Esophagus (tissue), 2 donors: ENCODE data around the gene ZBTB25. TPM values are rescaled to one million over a fixed set of nuclear protein-coding genes. Genes with fewer than 3 reads are reported as not detected.

Experiments
- H3K27ac ChIP-seq, 2 donors: one replicate each; pipeline ENCODE4 v1.5.1; 2013; ENCODE audit warnings: low read depth in 2 of 2, mild to moderate bottlenecking in 2 of 2, inconsistent platforms in 1 of 2, low read length in 1 of 2, moderate library complexity in 1 of 2
- H3K27me3 ChIP-seq, 2 donors: one replicate each; pipeline ENCODE4 v1.6.1; 2013; ENCODE audit warnings: low read length in 2 of 2, control low read depth in 1 of 2, mild to moderate bottlenecking in 1 of 2; ENCODE audit not compliant: insufficient read depth in 2 of 2, control insufficient read depth in 1 of 2
- H3K36me3 ChIP-seq, 2 donors: one replicate each; pipeline ENCODE4 v1.6.1; 2013; ENCODE audit warnings: low read length in 1 of 2; ENCODE audit not compliant: control insufficient read depth in 2 of 2, insufficient read depth in 2 of 2
- H3K4me1 ChIP-seq, 2 donors: one replicate each; pipeline ENCODE4 v1.6.1; 2013; ENCODE audit warnings: low read length in 1 of 2; ENCODE audit not compliant: control insufficient read depth in 2 of 2, insufficient read depth in 2 of 2
- H3K4me3 ChIP-seq, 2 donors: one replicate each; pipeline ENCODE4 v1.5.1; 2013; ENCODE audit warnings: low read length in 2 of 2, mild to moderate bottlenecking in 2 of 2, low read depth in 1 of 2, moderate library complexity in 1 of 2
- H3K9me3 ChIP-seq, 2 donors: one replicate each; pipeline ENCODE4 v1.6.1; 2013; ENCODE audit warnings: mild to moderate bottlenecking in 2 of 2, low read depth in 1 of 2, low read length in 1 of 2, moderate library complexity in 1 of 2; ENCODE audit not compliant: control insufficient read depth in 2 of 2, insufficient read depth in 1 of 2
- WGBS, 2 donors: extraction: QIAGEN DNeasy Blood & Tissue Kit; methylation state at CpG; one replicate each; pipeline ENCODE4 v1.1.7; 2013; 5-methylcytosine and 5-hydroxymethylcytosine counted together
- polyA plus RNA-seq, 2 donors: library from polyadenylated mRNA; stranded (reverse); fragments of 200-250 nt; gene quantifications; one replicate each; pipeline ENCODE4 v1.2.3, GENCODE V29; 2013
- donor health status: healthy with polysubstance abuse.
- donor health status: Bipolar disorder and iron deficiency.

ZBTB25 gene
- polyA plus RNA-seq, 2 donors: 1.7 to 2.7 TPM

DNA sequence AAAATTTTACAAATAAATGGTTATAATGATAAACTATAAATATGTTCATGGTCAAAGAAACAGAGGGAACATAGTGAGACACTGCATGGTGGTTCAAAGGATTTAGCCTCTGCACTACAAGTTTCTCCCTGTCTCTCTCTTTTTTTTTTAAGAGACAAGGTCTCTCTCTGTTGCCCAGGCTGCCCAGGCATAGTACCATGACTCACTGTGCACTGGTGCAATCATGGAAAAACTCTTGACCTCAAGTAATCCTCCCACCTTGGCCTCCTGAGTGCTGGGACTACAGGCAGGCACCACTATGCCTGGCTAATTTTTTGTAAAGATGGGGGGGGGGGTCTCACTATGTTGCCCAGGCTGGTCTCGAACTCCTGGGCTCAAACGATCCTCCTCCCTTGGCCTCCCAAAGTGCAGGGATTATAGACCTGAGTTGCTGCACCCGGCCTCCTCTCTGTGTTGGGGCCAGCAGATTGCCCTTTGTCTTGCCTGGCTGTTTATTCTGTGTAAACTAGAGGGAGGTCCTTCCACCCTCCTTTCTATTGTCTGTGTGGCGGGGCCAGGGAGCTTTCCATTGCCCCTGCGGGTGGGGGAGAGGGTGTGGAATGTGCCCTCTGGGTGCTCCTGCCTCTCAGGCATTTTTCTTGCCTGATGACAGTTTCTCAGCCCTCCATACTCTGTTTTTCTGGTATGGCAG lies 93.4 kb downstream of the ZBTB25 start:
- no peaks in the 10 kb centered on the region for H3K36me3 ChIP-seq
- no peak overlapping the region for H3K27ac ChIP-seq
- H3K4me3 ChIP-seq: no peak overlapping the region
- 72 to 80% methylated on average over 5 of the region's 5 CpGs for WGBS, 2 donors
- no peaks in the 10 kb centered on the region for H3K9me3 ChIP-seq
- H3K27me3 ChIP-seq: no peaks in the 10 kb centered on the region
- no peaks in the 10 kb centered on the region for H3K4me1 ChIP-seq

DNA sequence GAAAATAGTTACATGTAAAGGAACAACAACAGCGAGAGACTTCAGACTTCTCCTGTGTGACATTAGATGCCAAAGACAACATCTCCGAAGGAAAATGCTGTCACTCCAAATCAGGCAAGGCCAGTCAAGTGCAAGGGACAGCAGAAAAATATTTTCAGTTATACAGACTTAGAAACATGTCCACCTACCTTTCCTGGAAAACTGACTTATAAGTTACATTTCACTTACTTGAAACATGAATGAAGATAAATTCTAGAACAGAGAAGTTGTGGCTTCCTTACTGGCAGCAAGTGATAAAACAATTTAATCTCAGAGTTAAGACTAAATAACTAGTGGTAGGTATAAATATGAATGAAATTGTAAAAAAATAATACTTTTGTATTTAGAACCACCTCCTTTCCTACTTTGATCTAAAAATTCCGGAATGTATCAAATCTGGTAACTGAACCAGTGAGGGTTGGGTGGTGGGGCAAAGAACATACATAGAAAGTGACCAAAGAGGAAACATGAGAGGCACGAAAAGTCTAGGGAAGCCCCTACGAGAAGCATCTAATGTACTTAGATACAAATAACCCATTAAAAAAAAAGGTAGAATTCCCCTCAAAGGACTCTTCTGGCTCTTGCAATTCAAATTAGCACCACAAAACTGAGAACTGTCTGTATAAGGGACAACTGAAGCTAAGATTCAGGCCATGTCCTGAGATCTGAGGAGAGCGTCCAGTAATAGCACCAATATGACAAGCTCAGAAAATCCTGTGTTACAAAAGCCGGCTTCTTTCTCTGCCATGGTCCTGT lies 94.3 kb downstream of the ZBTB25 start:
- no peaks in the 10 kb centered on the region for H3K4me1 ChIP-seq
- H3K27ac ChIP-seq: no peak overlapping the region
- no peaks in the 10 kb centered on the region for H3K36me3 ChIP-seq
- H3K9me3 ChIP-seq: no peaks in the 10 kb centered on the region
- H3K4me3 ChIP-seq: no peak overlapping the region
- no peaks in the 10 kb centered on the region for H3K27me3 ChIP-seq
- 93% methylated on average over 7 of the region's 7 CpGs for WGBS, 2 donors

DNA sequence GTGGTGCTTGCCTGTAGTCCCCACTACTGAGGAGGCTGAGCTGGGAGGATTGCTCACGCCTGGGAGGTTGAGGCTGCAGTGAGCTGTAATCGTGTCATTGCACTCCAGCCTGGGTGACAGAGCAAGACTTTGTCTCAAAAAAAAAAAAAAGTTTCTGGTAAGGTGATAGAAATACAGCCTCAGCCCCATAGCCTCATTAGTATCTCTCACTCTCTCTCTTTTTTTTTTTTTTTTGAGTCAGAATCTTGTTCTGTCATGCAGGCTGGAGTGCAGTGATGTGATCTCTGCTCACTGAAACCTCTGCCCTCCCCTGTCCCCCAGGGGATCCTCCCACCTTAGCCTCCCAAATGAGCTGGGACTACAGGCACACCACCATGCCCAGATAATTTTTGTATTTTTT lies 96.3 kb downstream of the ZBTB25 start:
- Histone ChIP-seq H3K4me1 (no peaks in the 10 kb centered on the region), H3K27ac (no peak overlapping the region), H3K27me3 (no peaks in the 10 kb centered on the region), H3K36me3 (no peaks in the 10 kb centered on the region), H3K9me3 (no peaks in the 10 kb centered on the region), H3K4me3 (no peak overlapping the region)
- 87 to 95% methylated on average over 2 of the region's 2 CpGs for WGBS, 2 donors

DNA sequence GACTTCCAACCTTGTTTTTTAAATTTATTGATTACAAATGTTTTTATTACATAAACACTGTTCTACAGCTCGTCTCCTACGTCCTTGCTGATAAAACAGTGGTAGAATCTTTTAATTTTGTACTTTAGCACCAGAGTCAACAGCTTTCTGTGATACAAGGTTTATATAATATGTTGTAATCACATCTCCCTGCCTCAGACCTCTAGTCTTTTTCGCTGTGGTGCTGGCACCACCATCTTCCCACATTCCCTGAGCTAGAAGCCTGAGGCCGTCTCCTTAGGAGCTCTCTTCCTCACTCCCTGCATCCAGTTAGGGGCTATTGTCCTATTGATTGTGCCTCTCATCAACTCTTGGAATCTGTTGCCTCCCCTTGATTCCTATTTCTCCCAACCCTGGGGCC lies 98.3 kb downstream of the ZBTB25 start:
- Histone ChIP-seq H3K36me3 (peaks cover 0 to 4% of the 10 kb centered on the region in 2 donors), H3K27me3 (no peaks in the 10 kb centered on the region), H3K9me3 (no peaks in the 10 kb centered on the region), H3K4me1 (no peaks in the 10 kb centered on the region), H3K27ac (no peak overlapping the region), H3K4me3 (no peak overlapping the region)
- 76 to 94% methylated on average over 4 of the region's 4 CpGs for WGBS, 2 donors

DNA sequence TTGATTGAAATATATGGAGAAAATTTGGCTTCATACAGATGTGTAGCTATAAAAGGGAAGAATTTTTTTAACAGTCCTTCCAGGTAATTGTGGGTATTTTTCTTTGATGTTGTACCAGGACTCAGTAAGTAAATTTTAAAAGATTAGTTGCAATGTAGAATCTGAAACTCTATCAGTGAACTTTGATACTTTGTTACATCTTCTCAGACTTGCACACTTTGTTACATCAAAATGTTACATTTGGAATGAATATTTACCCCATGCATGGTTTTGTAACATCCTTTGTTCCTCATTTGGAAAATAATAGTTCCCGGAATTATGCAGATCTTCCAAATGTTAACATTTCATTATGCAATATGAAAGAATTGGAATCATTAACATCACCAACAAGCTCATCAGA lies 101.7 kb downstream of the ZBTB25 start:
- Histone ChIP-seq H3K9me3 (no peaks in the 10 kb centered on the region), H3K36me3 (peaks cover 0 to 4% of the 10 kb centered on the region in 2 donors), H3K4me3 (no peak overlapping the region), H3K4me1 (no peaks in the 10 kb centered on the region), H3K27me3 (no peaks in the 10 kb centered on the region), H3K27ac (no peak overlapping the region)
- WGBS, 2 donors: 80 to 90% methylated on average over 1 of the region's 1 CpG

DNA sequence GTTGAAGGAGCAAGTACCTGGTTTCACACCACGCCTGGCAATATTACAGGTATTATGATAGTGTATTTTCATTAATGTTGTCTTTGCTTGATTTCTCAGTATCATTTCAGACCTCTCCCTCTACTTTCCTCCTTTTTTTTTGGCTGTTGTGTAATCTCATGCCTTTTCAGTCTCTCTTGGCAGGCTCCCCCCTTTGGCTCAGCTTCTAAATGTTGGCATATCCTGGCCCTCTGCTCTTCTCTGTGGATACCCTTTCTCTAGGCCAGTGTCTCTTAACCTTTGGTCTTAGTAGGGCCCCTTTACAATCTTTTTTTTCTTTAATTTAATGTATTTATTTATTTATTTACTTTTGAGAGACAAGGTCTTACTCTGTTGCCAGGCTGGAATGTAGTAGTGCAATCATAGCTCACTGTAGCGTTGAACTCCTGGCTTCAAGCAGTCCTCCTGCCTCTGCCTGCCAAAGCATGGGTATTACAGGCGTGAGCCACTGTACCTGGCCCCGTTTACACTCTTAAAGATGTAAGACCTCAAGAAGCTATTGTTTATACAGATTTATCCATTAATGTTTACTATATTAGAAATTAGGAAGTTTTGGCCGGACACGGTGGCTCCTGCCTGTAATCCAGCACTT lies 102.7 kb downstream of the ZBTB25 start:
- 73 to 78% methylated on average over 6 of the region's 6 CpGs for WGBS, 2 donors
- H3K9me3 ChIP-seq: no peaks in the 10 kb centered on the region
- H3K36me3 ChIP-seq: peaks cover 0 to 4% of the 10 kb centered on the region in 2 donors
- no peaks in the 10 kb centered on the region for H3K4me1 ChIP-seq
- H3K4me3 ChIP-seq: no peak overlapping the region
- no peak overlapping the region for H3K27ac ChIP-seq
- H3K27me3 ChIP-seq: no peaks in the 10 kb centered on the region

Other genes starting within 250 kb of the ZBTB25 start
- under 1 TPM; 0.15 to 0.20 TPM for gene ESR2, start 209.5 kb downstream of the ZBTB25 start, polyA plus RNA-seq
- 10 to 100 TPM; 34.0 to 34.9 TPM for gene MTHFD1, start 115.5 kb downstream of the ZBTB25 start, polyA plus RNA-seq
- under 1 TPM; 0.04 to 0.06 TPM for gene AKAP5, start 38.3 kb downstream of the ZBTB25 start, polyA plus RNA-seq
- 10 to 100 TPM in 1 of 2 donors, 1 to 10 TPM in 1; 9.5 to 14.4 TPM for gene ZBTB1, start 932 bp upstream of the ZBTB25 start, polyA plus RNA-seq
- gene HSPA2, start 36.9 kb upstream of the ZBTB25 start, polyA plus RNA-seq: 10 to 100 TPM; 45.4 to 54.8 TPM
- gene PPP1R36, start 46.1 kb upstream of the ZBTB25 start, polyA plus RNA-seq: under 1 TPM; 0.26 to 0.71 TPM
- gene PLEKHG3, start 200.6 kb upstream of the ZBTB25 start, polyA plus RNA-seq: 10 to 100 TPM; 23.1 to 27.1 TPM